K562 (cell line): Measurements from ENCODE around the gene GTPBP2. TPM values are rescaled to one million over a fixed set of nuclear protein-coding genes. Genes with fewer than 3 reads are reported as not detected.
A peak's percentile ranks its signal among the peaks of the same experiment; 100 is the strongest.

Experiments
- ASH1L ChIP-seq: fragments of 450-650 bp; IDR thresholded peaks from 2 replicates; pipeline ENCODE4 v1.6.1; 2018; ENCODE audit warnings: borderline replicate concordance, mild to moderate bottlenecking, low read depth; ENCODE audit not compliant: partially characterized antibody
- BRCA1 ChIP-seq, 2 experiments: fragments of 450-650 bp in 1 of 2; sonication (generic) in 1 of 2; formaldehyde crosslinking in 1 of 2; IDR thresholded peaks; 2 replicates each; pipeline versions ENCODE4 v1.5.0 to v1.6.1; 2017 to 2020; ENCODE audit warnings: mild to moderate bottlenecking in 1 of 2, missing genetic modification reagents in 1 of 2
- CTBP1 ChIP-seq: fragments of 450-650 bp; IDR thresholded peaks from 2 replicates; pipeline ENCODE4 v1.6.1; 2016; ENCODE audit warnings: borderline replicate concordance
- GATA2 ChIP-seq: sonication (generic); formaldehyde crosslinking; IDR thresholded peaks from 2 replicates; pipeline ENCODE4 v1.4.0; 2020; ENCODE audit warnings: mild to moderate bottlenecking, missing genetic modification reagents
- HIVEP1 ChIP-seq: fragments of 250-450 bp; sonication (Bioruptor Pico); IDR thresholded peaks from 2 replicates; pipeline ENCODE4 v1.4.0; 2020; ENCODE audit warnings: mild to moderate bottlenecking
- MCM7 ChIP-seq, 2 experiments: fragments of 450-650 bp; IDR thresholded peaks; 2 replicates each; pipeline ENCODE4 v1.6.1; 2016 to 2018
- NKRF ChIP-seq: fragments of 450-650 bp; IDR thresholded peaks from 2 replicates; pipeline ENCODE4 v1.6.1; 2016; ENCODE audit warnings: borderline replicate concordance
- POLR2G ChIP-seq: fragments of 200-400 bp; formaldehyde crosslinking; IDR thresholded peaks from 2 replicates; pipeline ENCODE4 v1.6.1; 2017; ENCODE audit warnings: low read depth, mild to moderate bottlenecking, antibody characterized with exemption, low read length, moderate library complexity
- PRMT5 ChIP-seq: sonication (generic); formaldehyde crosslinking; IDR thresholded peaks from 2 replicates; pipeline ENCODE4 v1.5.0; 2020; ENCODE audit warnings: missing genetic modification reagents
- PTTG1 ChIP-seq: fragments of 450-650 bp; IDR thresholded peaks from 2 replicates; pipeline ENCODE4 v1.6.1; 2016; ENCODE audit warnings: low read depth, mild to moderate bottlenecking, missing genetic modification characterization, missing compliant biosample characterization
- RBFOX2 ChIP-seq: fragments of 200-400 bp; formaldehyde crosslinking; IDR thresholded peaks from 2 replicates; pipeline ENCODE4 v1.6.1; 2017; ENCODE audit warnings: low read depth, mild to moderate bottlenecking, low read length, moderate library complexity
- RBM22 ChIP-seq: fragments of 200-400 bp; formaldehyde crosslinking; IDR thresholded peaks from 2 replicates; pipeline ENCODE4 v1.6.1; 2018; ENCODE audit warnings: low read length, low read depth; ENCODE audit not compliant: poor library complexity, severe bottlenecking
- RNF219 ChIP-seq: fragments of 250-450 bp; sonication (Bioruptor Pico); IDR thresholded peaks from 2 replicates; pipeline ENCODE4 v1.5.0; 2022; ENCODE audit warnings: mild to moderate bottlenecking
- STAG1 ChIP-seq: sonication (generic); formaldehyde crosslinking; IDR thresholded peaks from 2 replicates; pipeline ENCODE4 v1.5.0; 2020; ENCODE audit warnings: missing genetic modification reagents, borderline replicate concordance
- USF2 ChIP-seq: sonication (generic); formaldehyde crosslinking; IDR thresholded peaks from 2 replicates; pipeline ENCODE4 v1.5.0; 2020; ENCODE audit warnings: missing genetic modification reagents
- VEZF1 ChIP-seq: fragments of 200-800 bp; sonication (Bioruptor generic); IDR thresholded peaks from 2 replicates; pipeline ENCODE4 v1.6.1; 2017; ENCODE audit warnings: missing genetic modification characterization, missing compliant biosample characterization
- WHSC1 ChIP-seq: IDR thresholded peaks from one replicate; pipeline ENCODE4 v1.6.1; 2012; ENCODE audit warnings: low read length, control low read depth, inconsistent platforms
- ZNF165 ChIP-seq: fragments of 250-450 bp; sonication (Bioruptor Pico); IDR thresholded peaks from 2 replicates; pipeline ENCODE4 v1.4.0; 2020; ENCODE audit warnings: borderline replicate concordance
- ZNF311 ChIP-seq: fragments of 250-450 bp; sonication (Bioruptor Pico); IDR thresholded peaks from 2 replicates; pipeline ENCODE4 v1.4.0; 2020; ENCODE audit warnings: mild to moderate bottlenecking, moderate library complexity
- ZNF408 ChIP-seq: fragments of 250-450 bp; sonication (Bioruptor Pico); IDR thresholded peaks from 2 replicates; pipeline ENCODE4 v1.4.0; 2020; ENCODE audit warnings: low read depth, mild to moderate bottlenecking, moderate library complexity
- ZNF507 ChIP-seq: conservative IDR thresholded peaks from 2 replicates; pipeline ENCODE4 v1.6.1; 2017; ENCODE audit warnings: missing genetic modification characterization, missing compliant biosample characterization
- ZNF79 ChIP-seq: fragments of 250-450 bp; sonication (Bioruptor Pico); IDR thresholded peaks from 2 replicates; pipeline ENCODE4 v1.4.0; 2020; ENCODE audit warnings: low read depth, mild to moderate bottlenecking, moderate library complexity
- polyA plus RNA-seq, 8 experiments: library from polyadenylated mRNA; depleted of rRNA in 4 of 8; stranded (reverse) in 5 of 8; unstranded in 3 of 8; fragments of >200 nt; fragmentation: Nextera tagmentation in 2 of 8; fragmentation: Illumina TruSeq in 1 of 8; extraction: Ambion mirVana in 2 of 8; extraction: Trizol in 1 of 8; gene quantifications; 2 replicates each; pipeline versions ENCODE4 v1.2.1 to v1.2.3, GENCODE V29; 2011 to 2014; ENCODE audit warnings: inconsistent platforms in 1 of 8, missing spikeins in 1 of 8
- total RNA-seq, 7 experiments: library from RNA; depleted of rRNA in 6 of 7; stranded (reverse); fragments of >200 nt in 6 of 7; fragmentation: Illumina TruSeq in 2 of 7; extraction: Trizol in 2 of 7; gene quantifications; 2 replicates each; pipeline versions ENCODE4 v1.2.1 to v1.2.3, GENCODE V29; 2011 to 2021; ENCODE audit warnings: low replicate concordance in 1 of 7

GTPBP2 gene
- total and polyA plus RNA-seq, 9 of the 15 experiments (the other 6 are each of a cell fraction or from before 2014, with no cell fraction given) = 48.4 to 196 (median 111) TPM

- no peak for TF ChIP-seq NKRF
- no peak for TF ChIP-seq MCM7 (IDR thresholded peaks at IDR 0.05)
- TF ChIP-seq PTTG1 (tag) = no peak
- TF ChIP-seq ASH1L = no peak
- no peak for TF ChIP-seq PRMT5 (CRISPR knock-in tag)
- TF ChIP-seq RNF219 (CRISPR knock-in tag) = no peak
- no peak for TF ChIP-seq ZNF311 (CRISPR knock-in tag)
- TF ChIP-seq POLR2G = peak; percentile 74
- TF ChIP-seq RBM22 = no peak
- TF ChIP-seq WHSC1 = no peak
- TF ChIP-seq ZNF408 (CRISPR knock-in tag) = no peak
- no peak for TF ChIP-seq ZNF165 (CRISPR knock-in tag)
- TF ChIP-seq BRCA1 (IDR thresholded peaks at IDR 0.05) = no peak
- no peak for TF ChIP-seq BRCA1 (CRISPR knock-in tag; IDR thresholded peaks at IDR 0.05)
- TF ChIP-seq ZNF79 = no peak
- TF ChIP-seq ZNF507 (tag) = no peak
- no peak for TF ChIP-seq USF2 (CRISPR knock-in tag)
- TF ChIP-seq VEZF1 (CRISPR knock-in tag) = peak; percentile 50
- TF ChIP-seq HIVEP1 (CRISPR knock-in tag) = no peak
- TF ChIP-seq GATA2 (CRISPR knock-in tag) = no peak
- TF ChIP-seq CTBP1 = peak; percentile 65
- 0 out of 2 replicates have a peak, but pooled peaks have one; percentile 11 for TF ChIP-seq STAG1 (CRISPR knock-in tag)
- peak; percentile 46; the same call in 1 of the 2 replicates for TF ChIP-seq RBFOX2
Measured at GRCh38 chr6:43668151-43669028, 39.3 kb upstream of the GTPBP2 start (continued).
